Esophagus muscularis mucosa (tissue), 3 donors: ENCODE measurements around the gene KRT4.

ENCODE experiments used
- CTCF ChIP-seq, 3 experiments: fragments of 200-600 bp in 2 of 3; fragments of 450-650 bp in 1 of 3; sonication (generic) in 2 of 3; IDR thresholded peaks; one replicate each; pipeline ENCODE4 v1.5.1; 2017 to 2019; ENCODE audit warnings: antibody characterized with exemption in 3 of 3, mild to moderate bottlenecking in 2 of 3, moderate library complexity in 1 of 3
- POLR2AphosphoS5 ChIP-seq, 2 donors: sonication (generic); formaldehyde crosslinking; IDR thresholded peaks; one replicate each; pipeline ENCODE4 v1.6.1; 2017; ENCODE audit warnings: antibody characterized with exemption in 2 of 2

GRCh38 chr12:52821071-52821730 is 7.3 kb upstream of the KRT4 start:
- TF ChIP-seq CTCF (IDR thresholded peaks at IDR 0.05) (no peak), POLR2AphosphoS5 (IDR thresholded peaks at IDR 0.05) (no peak)
